H1 (cell line): Measurements from ENCODE around the gene CCDC78. TPM values are rescaled to one million over a fixed set of nuclear protein-coding genes. Genes with fewer than 3 reads are reported as not detected.

Experiments used
- HDAC2 ChIP-seq, 2 experiments: fragments of 300-600 bp in 1 of 2; sonication (generic) in 1 of 2; IDR thresholded peaks; 2 replicates each; pipeline ENCODE4 v1.6.1; 2011 to 2012; ENCODE audit warnings: low read depth in 2 of 2, low read length in 2 of 2, mild to moderate bottlenecking in 2 of 2, moderate library complexity in 2 of 2, borderline replicate concordance in 1 of 2, inconsistent platforms in 1 of 2
- MAFK ChIP-seq: IDR thresholded peaks from 2 replicates; pipeline ENCODE4 v1.6.1; 2012; ENCODE audit warnings: low read depth, mild to moderate bottlenecking, improper control_type of control experiment, low read length
- RAD21 ChIP-seq, 2 experiments: IDR thresholded peaks in 1 of 2; conservative IDR thresholded peaks in 1 of 2; 2 replicates each; pipeline ENCODE4 v1.6.1; 2011; ENCODE audit warnings: low read depth in 2 of 2, low read length in 2 of 2, improper control_type of control experiment in 1 of 2, inconsistent platforms in 1 of 2, mild to moderate bottlenecking in 1 of 2, moderate library complexity in 1 of 2
- SAP30 ChIP-seq: fragments of 300-600 bp; sonication (generic); IDR thresholded peaks from 2 replicates; pipeline ENCODE4 v1.7.1; 2012; ENCODE audit warnings: low read length, moderate library complexity, mild to moderate bottlenecking, inconsistent platforms; ENCODE audit not compliant: insufficient read depth, insufficient replicate concordance
- SIRT6 ChIP-seq: IDR thresholded peaks from one replicate; pipeline ENCODE4 v1.7.1; 2012; ENCODE audit warnings: low read length, inconsistent platforms
- SP2 ChIP-seq: IDR thresholded peaks from 2 replicates; pipeline ENCODE4 v1.6.1; 2012; ENCODE audit warnings: mild to moderate bottlenecking, low read length, inconsistent platforms
- ZNF274 ChIP-seq: IDR thresholded peaks from 2 replicates; pipeline ENCODE4 v1.7.0; 2012; ENCODE audit warnings: low read length, borderline replicate concordance; ENCODE audit errors: extremely low read depth
- polyA plus RNA-seq, 7 experiments: library from polyadenylated mRNA; depleted of rRNA in 3 of 7; stranded (reverse) in 5 of 7; unstranded in 2 of 7; fragments of >200 nt in 5 of 7; fragments of 200-250 nt in 2 of 7; gene quantifications; 1 replicate in 5 of 7; 2 replicates in 1 of 7; 4 replicates in 1 of 7; pipeline versions ENCODE4 v1.2.1 to v1.2.3, GENCODE V29; 2011 to 2013; ENCODE audit warnings: missing spikeins in 2 of 7, mixed read lengths in 2 of 7
- total RNA-seq: library from RNA; stranded (reverse); fragmentation: NEBNext Ultra II Directional; extraction: Animal tissue kit (Norgen Biotek cat#: 25700); gene quantifications from 2 replicates; pipeline ENCODE4 v1.2.1, GENCODE V29; 2021
- TF ChIP-seq, protein P1 (sequence below): fragments of 300-600 bp; sonication (generic); IDR thresholded peaks from 2 replicates; pipeline ENCODE4 v1.7.1; 2012; ENCODE audit warnings: low read length, moderate library complexity, mild to moderate bottlenecking, inconsistent platforms; ENCODE audit not compliant: insufficient replicate concordance

The CCDC78 gene
- total and polyA plus RNA-seq, 2 of the 8 experiments (the other 6 are each of a cell fraction or from before 2014, with no cell fraction given), result 7.1 to 8.5 TPM

- TF ChIP-seq SP2 (no peak), MAFK (no peak), SIRT6 (no peak), ZNF274 (no peak), SAP30 (no peak), HDAC2 (IDR thresholded peaks at IDR 0.05; ENCODE audit: borderline replicate concordance in 1 of 2, low read depth in 2 of 2, low read length in 2 of 2) (no peak), RAD21 (IDR thresholded peaks at IDR 0.05 in 1 of 2, conservative IDR thresholded peaks at IDR 0.05 in 1 of 2; ENCODE audit: low read depth in 2 of 2, low read length in 2 of 2) (no peak)
- TF ChIP-seq, protein P1, sequence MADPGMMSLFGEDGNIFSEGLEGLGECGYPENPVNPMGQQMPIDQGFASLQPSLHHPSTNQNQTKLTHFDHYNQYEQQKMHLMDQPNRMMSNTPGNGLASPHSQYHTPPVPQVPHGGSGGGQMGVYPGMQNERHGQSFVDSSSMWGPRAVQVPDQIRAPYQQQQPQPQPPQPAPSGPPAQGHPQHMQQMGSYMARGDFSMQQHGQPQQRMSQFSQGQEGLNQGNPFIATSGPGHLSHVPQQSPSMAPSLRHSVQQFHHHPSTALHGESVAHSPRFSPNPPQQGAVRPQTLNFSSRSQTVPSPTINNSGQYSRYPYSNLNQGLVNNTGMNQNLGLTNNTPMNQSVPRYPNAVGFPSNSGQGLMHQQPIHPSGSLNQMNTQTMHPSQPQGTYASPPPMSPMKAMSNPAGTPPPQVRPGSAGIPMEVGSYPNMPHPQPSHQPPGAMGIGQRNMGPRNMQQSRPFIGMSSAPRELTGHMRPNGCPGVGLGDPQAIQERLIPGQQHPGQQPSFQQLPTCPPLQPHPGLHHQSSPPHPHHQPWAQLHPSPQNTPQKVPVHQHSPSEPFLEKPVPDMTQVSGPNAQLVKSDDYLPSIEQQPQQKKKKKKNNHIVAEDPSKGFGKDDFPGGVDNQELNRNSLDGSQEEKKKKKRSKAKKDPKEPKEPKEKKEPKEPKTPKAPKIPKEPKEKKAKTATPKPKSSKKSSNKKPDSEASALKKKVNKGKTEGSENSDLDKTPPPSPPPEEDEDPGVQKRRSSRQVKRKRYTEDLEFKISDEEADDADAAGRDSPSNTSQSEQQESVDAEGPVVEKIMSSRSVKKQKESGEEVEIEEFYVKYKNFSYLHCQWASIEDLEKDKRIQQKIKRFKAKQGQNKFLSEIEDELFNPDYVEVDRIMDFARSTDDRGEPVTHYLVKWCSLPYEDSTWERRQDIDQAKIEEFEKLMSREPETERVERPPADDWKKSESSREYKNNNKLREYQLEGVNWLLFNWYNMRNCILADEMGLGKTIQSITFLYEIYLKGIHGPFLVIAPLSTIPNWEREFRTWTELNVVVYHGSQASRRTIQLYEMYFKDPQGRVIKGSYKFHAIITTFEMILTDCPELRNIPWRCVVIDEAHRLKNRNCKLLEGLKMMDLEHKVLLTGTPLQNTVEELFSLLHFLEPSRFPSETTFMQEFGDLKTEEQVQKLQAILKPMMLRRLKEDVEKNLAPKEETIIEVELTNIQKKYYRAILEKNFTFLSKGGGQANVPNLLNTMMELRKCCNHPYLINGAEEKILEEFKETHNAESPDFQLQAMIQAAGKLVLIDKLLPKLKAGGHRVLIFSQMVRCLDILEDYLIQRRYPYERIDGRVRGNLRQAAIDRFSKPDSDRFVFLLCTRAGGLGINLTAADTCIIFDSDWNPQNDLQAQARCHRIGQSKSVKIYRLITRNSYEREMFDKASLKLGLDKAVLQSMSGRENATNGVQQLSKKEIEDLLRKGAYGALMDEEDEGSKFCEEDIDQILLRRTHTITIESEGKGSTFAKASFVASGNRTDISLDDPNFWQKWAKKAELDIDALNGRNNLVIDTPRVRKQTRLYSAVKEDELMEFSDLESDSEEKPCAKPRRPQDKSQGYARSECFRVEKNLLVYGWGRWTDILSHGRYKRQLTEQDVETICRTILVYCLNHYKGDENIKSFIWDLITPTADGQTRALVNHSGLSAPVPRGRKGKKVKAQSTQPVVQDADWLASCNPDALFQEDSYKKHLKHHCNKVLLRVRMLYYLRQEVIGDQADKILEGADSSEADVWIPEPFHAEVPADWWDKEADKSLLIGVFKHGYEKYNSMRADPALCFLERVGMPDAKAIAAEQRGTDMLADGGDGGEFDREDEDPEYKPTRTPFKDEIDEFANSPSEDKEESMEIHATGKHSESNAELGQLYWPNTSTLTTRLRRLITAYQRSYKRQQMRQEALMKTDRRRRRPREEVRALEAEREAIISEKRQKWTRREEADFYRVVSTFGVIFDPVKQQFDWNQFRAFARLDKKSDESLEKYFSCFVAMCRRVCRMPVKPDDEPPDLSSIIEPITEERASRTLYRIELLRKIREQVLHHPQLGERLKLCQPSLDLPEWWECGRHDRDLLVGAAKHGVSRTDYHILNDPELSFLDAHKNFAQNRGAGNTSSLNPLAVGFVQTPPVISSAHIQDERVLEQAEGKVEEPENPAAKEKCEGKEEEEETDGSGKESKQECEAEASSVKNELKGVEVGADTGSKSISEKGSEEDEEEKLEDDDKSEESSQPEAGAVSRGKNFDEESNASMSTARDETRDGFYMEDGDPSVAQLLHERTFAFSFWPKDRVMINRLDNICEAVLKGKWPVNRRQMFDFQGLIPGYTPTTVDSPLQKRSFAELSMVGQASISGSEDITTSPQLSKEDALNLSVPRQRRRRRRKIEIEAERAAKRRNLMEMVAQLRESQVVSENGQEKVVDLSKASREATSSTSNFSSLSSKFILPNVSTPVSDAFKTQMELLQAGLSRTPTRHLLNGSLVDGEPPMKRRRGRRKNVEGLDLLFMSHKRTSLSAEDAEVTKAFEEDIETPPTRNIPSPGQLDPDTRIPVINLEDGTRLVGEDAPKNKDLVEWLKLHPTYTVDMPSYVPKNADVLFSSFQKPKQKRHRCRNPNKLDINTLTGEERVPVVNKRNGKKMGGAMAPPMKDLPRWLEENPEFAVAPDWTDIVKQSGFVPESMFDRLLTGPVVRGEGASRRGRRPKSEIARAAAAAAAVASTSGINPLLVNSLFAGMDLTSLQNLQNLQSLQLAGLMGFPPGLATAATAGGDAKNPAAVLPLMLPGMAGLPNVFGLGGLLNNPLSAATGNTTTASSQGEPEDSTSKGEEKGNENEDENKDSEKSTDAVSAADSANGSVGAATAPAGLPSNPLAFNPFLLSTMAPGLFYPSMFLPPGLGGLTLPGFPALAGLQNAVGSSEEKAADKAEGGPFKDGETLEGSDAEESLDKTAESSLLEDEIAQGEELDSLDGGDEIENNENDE, result no peak
Measured at GRCh38 chr16:726438-727290, at the start of gene CCDC78, which contains the start of gene HAGHL (continued).
